WTC11 (cell line): ENCODE measurements around the gene ALDH2. TPM values are rescaled to one million over a fixed set of nuclear protein-coding genes. Genes with fewer than 3 reads are reported as not detected.

Experiments
- ATAC-seq: fragments of 200-7000 bp; cut with Tn5 transposase; 2 replicates; pipeline ENCODE4 v1.10.0; 2021; ENCODE audit warnings: mild to moderate bottlenecking, moderate library complexity
- CTCF ChIA-PET: fragments of 300-600 bp; sonication (Branson Sonifier 250); formaldehyde crosslinking; loops from one replicate; lab custom pipeline; 2021; ENCODE audit warnings: antibody characterized with exemption; lab: Charles Lee
- POLR2A ChIA-PET: fragments of 350-600 bp; sonication (Branson Sonifier 250); formaldehyde crosslinking; loops from one replicate; lab custom pipeline; 2021; ENCODE audit warnings: antibody characterized with exemption; lab: Charles Lee
- DNase-seq: peaks from one replicate; pipeline ENCODE4 v3.0.0; 2021; ENCODE audit warnings: low spot score
- H3K27ac Mint-ChIP-seq: 2 replicates; pipeline ENCODE4 v1.8.0; 2021; ENCODE audit warnings: mixed read lengths
- H3K27me3 Mint-ChIP-seq: 2 replicates; pipeline ENCODE4 v1.8.0; 2021; ENCODE audit warnings: low read depth, mild to moderate bottlenecking, moderate library complexity, mixed read lengths
- H3K36me3 Mint-ChIP-seq: 2 replicates; pipeline ENCODE4 v1.8.0; 2021; ENCODE audit warnings: mixed read lengths
- H3K4me1 Mint-ChIP-seq: 2 replicates; pipeline ENCODE4 v1.8.0; 2022; ENCODE audit warnings: mixed read lengths
- H3K4me3 Mint-ChIP-seq: 2 replicates; pipeline ENCODE4 v1.8.0; 2021; ENCODE audit warnings: mild to moderate bottlenecking, moderate library complexity, mixed read lengths
- H3K9me3 Mint-ChIP-seq: 2 replicates; pipeline ENCODE4 v1.8.0; 2021; ENCODE audit warnings: mixed read lengths
- CBFB ChIP-seq: sonication (generic); formaldehyde crosslinking; IDR thresholded peaks from 2 replicates; pipeline ENCODE4 v1.8.1; 2022; ENCODE audit warnings: mild to moderate bottlenecking, low read depth, missing genetic modification reagents
- FOXJ3 ChIP-seq: sonication (generic); formaldehyde crosslinking; IDR thresholded peaks from 2 replicates; pipeline ENCODE4 v1.9.0; 2021; ENCODE audit warnings: missing genetic modification reagents, mild to moderate bottlenecking, borderline replicate concordance
- FOXP1 ChIP-seq: sonication (generic); formaldehyde crosslinking; IDR thresholded peaks from 2 replicates; pipeline ENCODE4 v1.8.0; 2022; ENCODE audit warnings: missing genetic modification reagents, mild to moderate bottlenecking, moderate library complexity, borderline replicate concordance
- MXD4 ChIP-seq: fragments of 250-450 bp; sonication (Bioruptor Pico); IDR thresholded peaks from 2 replicates; pipeline ENCODE4 v1.8.0; 2021; ENCODE audit warnings: mild to moderate bottlenecking, moderate library complexity, borderline replicate concordance
- NFATC4 ChIP-seq: fragments of 250-450 bp; sonication (Bioruptor Pico); IDR thresholded peaks from 2 replicates; pipeline ENCODE4 v1.9.0; 2021; ENCODE audit warnings: mild to moderate bottlenecking
- NFYB ChIP-seq: sonication (generic); formaldehyde crosslinking; conservative IDR thresholded peaks from 2 replicates; pipeline ENCODE4 v1.8.0; 2022; ENCODE audit warnings: low read depth, missing genetic modification reagents
- NR3C1 ChIP-seq: sonication (generic); formaldehyde crosslinking; conservative IDR thresholded peaks from 2 replicates; pipeline ENCODE4 v1.8.1; 2023; ENCODE audit warnings: low read depth, mild to moderate bottlenecking, missing genetic modification reagents
- OVOL2 ChIP-seq: fragments of 250-450 bp; sonication (Bioruptor Pico); IDR thresholded peaks from 2 replicates; pipeline ENCODE4 v1.9.0; 2021; ENCODE audit warnings: mild to moderate bottlenecking, borderline replicate concordance
- PRRX2 ChIP-seq: fragments of 250-450 bp; sonication (Bioruptor Pico); IDR thresholded peaks from 2 replicates; pipeline ENCODE4 v1.8.0; 2021; ENCODE audit warnings: mild to moderate bottlenecking
- RORB ChIP-seq: fragments of 250-450 bp; sonication (Bioruptor Pico); IDR thresholded peaks from 2 replicates; pipeline ENCODE4 v1.9.0; 2021; ENCODE audit warnings: mild to moderate bottlenecking
- SMAD3 ChIP-seq: sonication (generic); formaldehyde crosslinking; IDR thresholded peaks from 2 replicates; pipeline ENCODE4 v1.8.0; 2022; ENCODE audit warnings: missing genetic modification reagents, mild to moderate bottlenecking, borderline replicate concordance
- TEAD4 ChIP-seq: sonication (generic); formaldehyde crosslinking; IDR thresholded peaks from 2 replicates; pipeline ENCODE4 v1.8.0; 2022; ENCODE audit warnings: mild to moderate bottlenecking, missing genetic modification reagents
- ZNF317 ChIP-seq: sonication (generic); formaldehyde crosslinking; IDR thresholded peaks from 2 replicates; pipeline ENCODE4 v1.8.1; 2023; ENCODE audit warnings: low read depth, mild to moderate bottlenecking, moderate library complexity, missing genetic modification reagents, borderline replicate concordance
- ZNF423 ChIP-seq: fragments of 250-450 bp; sonication (Bioruptor Pico); IDR thresholded peaks from 2 replicates; pipeline ENCODE4 v2.1.2; 2022; ENCODE audit warnings: mild to moderate bottlenecking, moderate library complexity
- ZNF532 ChIP-seq: fragments of 250-450 bp; sonication (Bioruptor Pico); IDR thresholded peaks from 2 replicates; pipeline ENCODE4 v1.9.0; 2021; ENCODE audit warnings: mild to moderate bottlenecking, borderline replicate concordance
- ZSCAN18 ChIP-seq: fragments of 250-450 bp; sonication (Bioruptor Pico); IDR thresholded peaks from 2 replicates; pipeline ENCODE4 v2.1.2; 2022; ENCODE audit warnings: mild to moderate bottlenecking, moderate library complexity
- total RNA-seq: library from RNA; stranded (reverse); gene quantifications from 3 replicates; pipeline ENCODE4 v1.2.3, GENCODE V29; 2021
- TF ChIP-seq, protein P1 (sequence below): sonication (generic); formaldehyde crosslinking; IDR thresholded peaks from 2 replicates; pipeline ENCODE4 v1.8.1; 2022; ENCODE audit warnings: missing genetic modification reagents, borderline replicate concordance
- TF ChIP-seq, protein P2 (sequence below): sonication (generic); formaldehyde crosslinking; IDR thresholded peaks from 2 replicates; pipeline ENCODE4 v1.8.1; 2023; ENCODE audit warnings: mild to moderate bottlenecking, missing genetic modification reagents
- TF ChIP-seq, protein P3 (sequence below): sonication (generic); formaldehyde crosslinking; conservative IDR thresholded peaks from 2 replicates; pipeline ENCODE4 v1.8.1; 2022; ENCODE audit warnings: mild to moderate bottlenecking, missing genetic modification reagents
- TF ChIP-seq, protein P4 (sequence below): fragments of 200-600 bp; IDR thresholded peaks from 2 replicates; pipeline ENCODE4 v1.8.0; 2022; ENCODE audit warnings: antibody characterized with exemption
- TF ChIP-seq, protein P5 (sequence below): fragments of 250-450 bp; sonication (Bioruptor Pico); IDR thresholded peaks from 2 replicates; pipeline ENCODE4 v1.8.0; 2021; ENCODE audit warnings: mild to moderate bottlenecking

ALDH2 gene
- total RNA-seq, 1 experiment from 2014 or later: 36.7 TPM

DNA sequence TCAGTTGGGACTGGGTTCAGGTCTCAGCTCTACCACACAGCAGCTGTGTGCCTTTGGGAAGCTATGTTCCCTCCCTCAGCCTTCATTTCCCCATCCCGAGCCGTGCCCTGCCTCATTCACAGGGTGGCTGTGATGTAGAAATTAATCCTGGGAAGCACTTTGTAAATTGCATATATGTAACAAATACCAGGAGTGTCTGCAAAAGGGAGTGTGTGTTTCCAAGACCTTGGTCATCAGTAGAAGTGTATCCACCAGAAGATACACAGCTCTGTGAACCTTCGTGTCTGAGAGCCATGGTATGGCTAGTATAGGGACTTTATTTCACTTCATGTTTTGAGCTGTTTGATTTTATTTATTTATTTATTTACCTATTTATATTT lies 26.1 kb downstream of the ALDH2 start (continued):
- TF ChIP-seq SMAD3 (CRISPR knock-in tag): no peak
- TF ChIP-seq, protein P1, sequence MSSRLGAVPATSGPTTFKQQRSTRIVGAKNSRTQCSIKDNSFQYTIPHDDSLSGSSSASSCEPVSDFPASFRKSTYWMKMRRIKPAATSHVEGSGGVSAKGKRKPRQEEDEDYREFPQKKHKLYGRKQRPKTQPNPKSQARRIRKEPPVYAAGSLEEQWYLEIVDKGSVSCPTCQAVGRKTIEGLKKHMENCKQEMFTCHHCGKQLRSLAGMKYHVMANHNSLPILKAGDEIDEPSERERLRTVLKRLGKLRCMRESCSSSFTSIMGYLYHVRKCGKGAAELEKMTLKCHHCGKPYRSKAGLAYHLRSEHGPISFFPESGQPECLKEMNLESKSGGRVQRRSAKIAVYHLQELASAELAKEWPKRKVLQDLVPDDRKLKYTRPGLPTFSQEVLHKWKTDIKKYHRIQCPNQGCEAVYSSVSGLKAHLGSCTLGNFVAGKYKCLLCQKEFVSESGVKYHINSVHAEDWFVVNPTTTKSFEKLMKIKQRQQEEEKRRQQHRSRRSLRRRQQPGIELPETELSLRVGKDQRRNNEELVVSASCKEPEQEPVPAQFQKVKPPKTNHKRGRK: no peak
- TF ChIP-seq NFATC4: no peak
- no peak for TF ChIP-seq PRRX2 (CRISPR knock-in tag)
- TF ChIP-seq, protein P2, sequence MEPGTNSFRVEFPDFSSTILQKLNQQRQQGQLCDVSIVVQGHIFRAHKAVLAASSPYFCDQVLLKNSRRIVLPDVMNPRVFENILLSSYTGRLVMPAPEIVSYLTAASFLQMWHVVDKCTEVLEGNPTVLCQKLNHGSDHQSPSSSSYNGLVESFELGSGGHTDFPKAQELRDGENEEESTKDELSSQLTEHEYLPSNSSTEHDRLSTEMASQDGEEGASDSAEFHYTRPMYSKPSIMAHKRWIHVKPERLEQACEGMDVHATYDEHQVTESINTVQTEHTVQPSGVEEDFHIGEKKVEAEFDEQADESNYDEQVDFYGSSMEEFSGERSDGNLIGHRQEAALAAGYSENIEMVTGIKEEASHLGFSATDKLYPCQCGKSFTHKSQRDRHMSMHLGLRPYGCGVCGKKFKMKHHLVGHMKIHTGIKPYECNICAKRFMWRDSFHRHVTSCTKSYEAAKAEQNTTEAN (CRISPR knock-in tag): no peak
- TF ChIP-seq NFYB (CRISPR knock-in tag): no peak
- TF ChIP-seq, all 79 proteins: peak for 0

GRCh38 chr12:111798182-111798581 lies 31.4 kb downstream of the ALDH2 start:
- DNase-seq (no peak), ATAC-seq (no peak)
- Mint-ChIP-seq H3K27ac (no peak overlapping the region), H3K27me3 (no peaks in the 10 kb centered on the region), H3K4me1 (no peaks in the 10 kb centered on the region), H3K9me3 (peaks cover 4% of the 10 kb centered on the region; the same call in 1 of the 2 replicates), H3K4me3 (no peak overlapping the region), H3K36me3 (peaks cover 32% of the 10 kb centered on the region)
- no peak for TF ChIP-seq ZNF423 (CRISPR knock-in tag)
- no peak for TF ChIP-seq FOXJ3 (CRISPR knock-in tag)
- TF ChIP-seq MXD4 (CRISPR knock-in tag): no peak
- no peak for TF ChIP-seq CBFB (CRISPR knock-in tag)
- TF ChIP-seq FOXP1: no peak
- no peak for TF ChIP-seq ZNF532 (CRISPR knock-in tag)
- TF ChIP-seq, protein P3, sequence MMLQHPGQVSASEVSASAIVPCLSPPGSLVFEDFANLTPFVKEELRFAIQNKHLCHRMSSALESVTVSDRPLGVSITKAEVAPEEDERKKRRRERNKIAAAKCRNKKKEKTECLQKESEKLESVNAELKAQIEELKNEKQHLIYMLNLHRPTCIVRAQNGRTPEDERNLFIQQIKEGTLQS (CRISPR knock-in tag): no peak
- POLR2A ChIA-PET: no interaction called here
- CTCF ChIA-PET: no interaction called here

- Mint-ChIP-seq H3K27me3 (no peaks in the 10 kb centered on the region), H3K4me3 (no peak overlapping the region), H3K9me3 (peaks cover 4% of the 10 kb centered on the region; the same call in 1 of the 2 replicates), H3K36me3 (peaks cover 29% of the 10 kb centered on the region), H3K4me1 (no peaks in the 10 kb centered on the region), H3K27ac (no peak overlapping the region)
- CTCF ChIA-PET: interaction anchor here (0.9 kb wide), 1 partner anchor 13 kb away, joined by 3 read pairs; no protein-coding TSS in a partner anchor
- no peak for DNase-seq
- ATAC-seq: no peak
- POLR2A ChIA-PET: interaction anchor here (0.5 kb wide), 1 partner anchor 341 kb away, joined by 3 read pairs; no protein-coding TSS in a partner anchor
- no peak for TF ChIP-seq NR3C1 (CRISPR knock-in tag)
- TF ChIP-seq ZNF317 (CRISPR knock-in tag): no peak
- no peak for TF ChIP-seq OVOL2
- TF ChIP-seq TEAD4 (CRISPR knock-in tag): no peak
- TF ChIP-seq ZSCAN18 (CRISPR knock-in tag): no peak
- TF ChIP-seq, protein P4, sequence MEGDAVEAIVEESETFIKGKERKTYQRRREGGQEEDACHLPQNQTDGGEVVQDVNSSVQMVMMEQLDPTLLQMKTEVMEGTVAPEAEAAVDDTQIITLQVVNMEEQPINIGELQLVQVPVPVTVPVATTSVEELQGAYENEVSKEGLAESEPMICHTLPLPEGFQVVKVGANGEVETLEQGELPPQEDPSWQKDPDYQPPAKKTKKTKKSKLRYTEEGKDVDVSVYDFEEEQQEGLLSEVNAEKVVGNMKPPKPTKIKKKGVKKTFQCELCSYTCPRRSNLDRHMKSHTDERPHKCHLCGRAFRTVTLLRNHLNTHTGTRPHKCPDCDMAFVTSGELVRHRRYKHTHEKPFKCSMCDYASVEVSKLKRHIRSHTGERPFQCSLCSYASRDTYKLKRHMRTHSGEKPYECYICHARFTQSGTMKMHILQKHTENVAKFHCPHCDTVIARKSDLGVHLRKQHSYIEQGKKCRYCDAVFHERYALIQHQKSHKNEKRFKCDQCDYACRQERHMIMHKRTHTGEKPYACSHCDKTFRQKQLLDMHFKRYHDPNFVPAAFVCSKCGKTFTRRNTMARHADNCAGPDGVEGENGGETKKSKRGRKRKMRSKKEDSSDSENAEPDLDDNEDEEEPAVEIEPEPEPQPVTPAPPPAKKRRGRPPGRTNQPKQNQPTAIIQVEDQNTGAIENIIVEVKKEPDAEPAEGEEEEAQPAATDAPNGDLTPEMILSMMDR: no peak
- TF ChIP-seq RORB: no peak
- TF ChIP-seq, protein P5, sequence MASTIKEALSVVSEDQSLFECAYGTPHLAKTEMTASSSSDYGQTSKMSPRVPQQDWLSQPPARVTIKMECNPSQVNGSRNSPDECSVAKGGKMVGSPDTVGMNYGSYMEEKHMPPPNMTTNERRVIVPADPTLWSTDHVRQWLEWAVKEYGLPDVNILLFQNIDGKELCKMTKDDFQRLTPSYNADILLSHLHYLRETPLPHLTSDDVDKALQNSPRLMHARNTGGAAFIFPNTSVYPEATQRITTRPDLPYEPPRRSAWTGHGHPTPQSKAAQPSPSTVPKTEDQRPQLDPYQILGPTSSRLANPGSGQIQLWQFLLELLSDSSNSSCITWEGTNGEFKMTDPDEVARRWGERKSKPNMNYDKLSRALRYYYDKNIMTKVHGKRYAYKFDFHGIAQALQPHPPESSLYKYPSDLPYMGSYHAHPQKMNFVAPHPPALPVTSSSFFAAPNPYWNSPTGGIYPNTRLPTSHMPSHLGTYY: no peak
Measured at GRCh38 chr12:111799758-111800157, 33.0 kb downstream of the ALDH2 start.
